OCI-LY1 (cell line): ENCODE data around the gene FASN.

Source experiments
- H2AFZ ChIP-seq: fragments of 200-600 bp; sonication (generic), shearing (Covaris generic); 2 replicates; pipeline ENCODE4 v1.6.0; 2014; ENCODE audit warnings: antibody characterized with exemption, mild to moderate bottlenecking, low read length
- H3F3A ChIP-seq: fragments of 200-600 bp; sonication (generic), shearing (Covaris generic); 2 replicates; pipeline ENCODE4 v1.6.0; 2014; ENCODE audit warnings: mild to moderate bottlenecking, antibody characterized with exemption, low read length, moderate library complexity; ENCODE audit not compliant: insufficient read depth
- H3K27ac ChIP-seq: fragments of 200-600 bp; sonication (generic); 2 replicates; pipeline ENCODE4 v1.5.1; 2014; ENCODE audit warnings: low read length, mixed run types, mild to moderate bottlenecking, low read depth; ENCODE audit not compliant: poor library complexity, severe bottlenecking
- H3K27me3 ChIP-seq: fragments of 200-600 bp; sonication (generic); 2 replicates; pipeline ENCODE4 v1.6.0; 2014; ENCODE audit warnings: antibody characterized with exemption, mild to moderate bottlenecking, low read length, moderate library complexity; ENCODE audit not compliant: insufficient read depth
- H3K36me3 ChIP-seq: fragments of 200-600 bp; sonication (generic); 2 replicates; pipeline ENCODE4 v1.6.1; 2014; ENCODE audit warnings: mild to moderate bottlenecking, antibody characterized with exemption, low read length, moderate library complexity, mixed read lengths; ENCODE audit not compliant: insufficient read depth
- H3K4me1 ChIP-seq: fragments of 200-600 bp; sonication (generic); 2 replicates; pipeline ENCODE4 v1.5.1; 2014; ENCODE audit warnings: mild to moderate bottlenecking, low read length, moderate library complexity; ENCODE audit not compliant: insufficient read depth, severe bottlenecking
- H3K4me2 ChIP-seq: fragments of 200-600 bp; sonication (generic), shearing (Covaris generic); 2 replicates; pipeline ENCODE4 v1.6.1; 2014; ENCODE audit warnings: low read length
- H3K4me3 ChIP-seq: fragments of 200-600 bp; sonication (generic); 2 replicates; pipeline ENCODE4 v1.5.1; 2014; ENCODE audit warnings: low read length, low read depth, mild to moderate bottlenecking, mixed read lengths; ENCODE audit not compliant: poor library complexity, severe bottlenecking
- H3K79me2 ChIP-seq: fragments of 200-600 bp; shearing (Covaris generic); 2 replicates; pipeline ENCODE4 v1.6.1; 2016; ENCODE audit warnings: mixed run types, low read length, mixed read lengths; ENCODE audit not compliant: insufficient read depth
- H3K9ac ChIP-seq: fragments of 200-600 bp; sonication (generic), shearing (Covaris generic); 2 replicates; pipeline ENCODE4 v1.6.1; 2014; ENCODE audit warnings: mild to moderate bottlenecking, low read length, mixed read lengths
- H3K9me2 ChIP-seq: fragments of 200-600 bp; sonication (generic), shearing (Covaris generic); 2 replicates; pipeline ENCODE4 v1.6.1; 2014; ENCODE audit warnings: low read depth, mild to moderate bottlenecking, low read length, mixed read lengths
- H3K9me3 ChIP-seq: fragments of 200-600 bp; shearing (Covaris generic); 2 replicates; pipeline ENCODE4 v1.6.1; 2014; ENCODE audit warnings: low read length, mixed read lengths
- H4K20me1 ChIP-seq: fragments of 200-600 bp; sonication (generic), shearing (Covaris generic); 2 replicates; pipeline ENCODE4 v1.6.0; 2016; ENCODE audit warnings: mild to moderate bottlenecking, low read length; ENCODE audit not compliant: insufficient read depth
- EZH2 ChIP-seq: fragments of 200-600 bp; sonication (generic), shearing (Covaris generic); IDR thresholded peaks from 2 replicates; pipeline ENCODE4 v1.8.0; 2017; ENCODE audit warnings: borderline replicate concordance, mixed run types, mild to moderate bottlenecking, antibody characterized with exemption, low read length, moderate library complexity, mixed read lengths
- TF ChIP-seq, protein P1 (sequence below): fragments of 200-600 bp; sonication (generic), shearing (Covaris generic); IDR thresholded peaks from 2 replicates; pipeline ENCODE4 v1.5.1; 2017; ENCODE audit warnings: mild to moderate bottlenecking, antibody characterized with exemption, low read length, moderate library complexity, mixed read lengths

FASN gene

DNA sequence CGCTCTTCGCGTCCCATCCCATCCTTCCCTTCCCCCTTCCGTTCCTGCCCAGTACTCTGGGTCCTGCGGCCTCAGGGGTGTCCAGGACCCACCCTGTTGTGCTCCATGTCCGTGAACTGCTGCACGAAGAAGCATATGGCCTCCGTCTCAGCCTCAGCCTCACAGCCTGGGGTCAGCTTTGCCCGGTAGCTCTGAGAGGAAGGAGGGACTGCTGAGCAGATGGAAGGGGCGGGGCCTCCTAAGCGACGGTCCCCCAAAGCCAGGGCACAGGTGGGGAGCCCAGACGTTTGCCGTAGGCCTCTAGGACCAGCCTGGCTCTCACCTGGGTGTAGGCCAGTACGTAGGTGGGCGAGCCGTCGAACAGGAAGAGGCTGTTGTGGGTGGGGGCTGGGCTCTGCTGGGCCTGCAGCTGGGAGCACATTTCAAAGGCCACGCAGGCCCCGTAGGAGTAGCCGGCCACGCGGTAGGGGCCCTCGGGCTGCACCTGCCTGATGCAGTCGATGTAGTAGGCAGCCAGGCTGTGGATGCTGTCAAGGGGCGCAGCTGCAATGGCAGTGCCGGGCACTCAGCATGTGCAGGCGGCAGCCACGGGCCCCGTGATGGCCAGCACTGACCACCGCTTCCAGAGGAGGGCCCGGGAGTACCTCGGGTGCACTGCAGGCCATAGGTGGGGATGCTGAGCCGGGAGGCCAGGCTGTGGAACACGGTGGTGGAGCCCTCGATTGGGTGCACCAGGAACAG is 17.8 kb downstream of the FASN start:
- Histone ChIP-seq H3K4me1 (no peaks in the 10 kb centered on the region), H3K27ac (no peak overlapping the region), H3K9me2 (no peaks in the 10 kb centered on the region)

DNA sequence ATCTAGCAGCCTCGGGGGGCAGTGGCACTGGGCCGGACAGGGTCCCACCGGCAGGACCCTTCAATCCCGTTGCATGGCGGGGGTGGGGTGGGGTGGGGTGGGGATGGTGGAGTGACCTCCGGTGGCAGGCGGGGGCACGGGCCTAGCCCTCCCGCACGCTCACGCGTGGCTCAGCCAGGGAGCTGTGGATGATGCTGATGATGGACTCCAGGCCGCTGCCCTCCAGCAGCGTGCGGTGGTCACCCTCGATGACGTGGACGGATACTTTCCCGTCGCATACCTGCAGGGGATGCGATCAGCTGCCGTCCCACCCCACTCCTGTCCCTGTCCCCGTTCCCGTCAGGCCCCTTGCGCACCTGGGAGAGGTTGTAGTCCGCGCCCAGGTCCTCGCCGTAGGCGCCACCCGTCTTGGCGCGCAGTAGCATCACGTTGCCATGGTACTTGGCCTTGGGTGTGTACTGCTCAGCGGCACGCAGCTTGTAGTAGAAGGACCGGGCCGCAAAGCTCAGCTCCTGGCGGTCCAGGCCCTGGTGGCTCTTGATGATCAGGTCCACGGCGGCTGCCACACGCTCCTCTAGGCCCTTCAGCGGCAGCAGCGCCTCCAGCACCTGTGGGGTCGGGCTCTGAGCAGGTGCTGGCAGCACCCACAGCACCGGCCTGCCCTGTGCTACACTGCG is 18.9 kb downstream of the FASN start:
- Histone ChIP-seq H3K36me3 (peaks cover 73% of the 10 kb centered on the region), H3K9me2 (no peaks in the 10 kb centered on the region), H3K27me3 (no peaks in the 10 kb centered on the region), H3K4me3 (no peak overlapping the region), H3K79me2 (no peaks in the 10 kb centered on the region), H3K9me3 (no peaks in the 10 kb centered on the region), H4K20me1 (no peaks in the 10 kb centered on the region), H2AFZ (no peak overlapping the region), H3F3A (peaks cover 3% of the 10 kb centered on the region; the same call in 1 of the 2 replicates), H3K4me1 (no peaks in the 10 kb centered on the region), H3K27ac (no peak overlapping the region), H3K4me2 (no peak overlapping the region), H3K9ac (no peak overlapping the region)
- no peak for TF ChIP-seq EZH2
- TF ChIP-seq, protein P1, sequence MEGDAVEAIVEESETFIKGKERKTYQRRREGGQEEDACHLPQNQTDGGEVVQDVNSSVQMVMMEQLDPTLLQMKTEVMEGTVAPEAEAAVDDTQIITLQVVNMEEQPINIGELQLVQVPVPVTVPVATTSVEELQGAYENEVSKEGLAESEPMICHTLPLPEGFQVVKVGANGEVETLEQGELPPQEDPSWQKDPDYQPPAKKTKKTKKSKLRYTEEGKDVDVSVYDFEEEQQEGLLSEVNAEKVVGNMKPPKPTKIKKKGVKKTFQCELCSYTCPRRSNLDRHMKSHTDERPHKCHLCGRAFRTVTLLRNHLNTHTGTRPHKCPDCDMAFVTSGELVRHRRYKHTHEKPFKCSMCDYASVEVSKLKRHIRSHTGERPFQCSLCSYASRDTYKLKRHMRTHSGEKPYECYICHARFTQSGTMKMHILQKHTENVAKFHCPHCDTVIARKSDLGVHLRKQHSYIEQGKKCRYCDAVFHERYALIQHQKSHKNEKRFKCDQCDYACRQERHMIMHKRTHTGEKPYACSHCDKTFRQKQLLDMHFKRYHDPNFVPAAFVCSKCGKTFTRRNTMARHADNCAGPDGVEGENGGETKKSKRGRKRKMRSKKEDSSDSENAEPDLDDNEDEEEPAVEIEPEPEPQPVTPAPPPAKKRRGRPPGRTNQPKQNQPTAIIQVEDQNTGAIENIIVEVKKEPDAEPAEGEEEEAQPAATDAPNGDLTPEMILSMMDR = no peak

More for the DNA sequence above, 17.8 kb downstream of the FASN start:
- H4K20me1 ChIP-seq = no peaks in the 10 kb centered on the region
- H2AFZ ChIP-seq = no peak overlapping the region
- peaks cover 84% of the 10 kb centered on the region for H3K36me3 ChIP-seq
- H3K4me2 ChIP-seq = no peak overlapping the region
- H3K27me3 ChIP-seq = no peaks in the 10 kb centered on the region
- no peak overlapping the region for H3K4me3 ChIP-seq
- H3K9ac ChIP-seq = no peak overlapping the region
- no peak for TF ChIP-seq EZH2
- no peaks in the 10 kb centered on the region for H3K79me2 ChIP-seq
- peaks cover 3% of the 10 kb centered on the region; the same call in 1 of the 2 replicates for H3F3A ChIP-seq
- no peaks in the 10 kb centered on the region for H3K9me3 ChIP-seq

- Histone ChIP-seq H3K79me2 (no peaks in the 10 kb centered on the region), H3K27me3 (peaks cover 4% of the 10 kb centered on the region; the same call in 1 of the 2 replicates), H3F3A (peaks cover 3% of the 10 kb centered on the region; the same call in 1 of the 2 replicates), H3K36me3 (peaks cover 66% of the 10 kb centered on the region), H3K4me3 (no peak overlapping the region), H3K4me2 (no peak overlapping the region), H3K9ac (no peak overlapping the region), H2AFZ (no peak overlapping the region), H3K27ac (no peak overlapping the region), H3K4me1 (no peaks in the 10 kb centered on the region), H4K20me1 (no peaks in the 10 kb centered on the region), H3K9me2 (no peaks in the 10 kb centered on the region), H3K9me3 (no peaks in the 10 kb centered on the region)
- TF ChIP-seq EZH2 = no peak
- TF ChIP-seq, protein P1 = no peak
Observed at GRCh38 chr17:82078433-82078832, 19.6 kb downstream of the FASN start.
